Tibial artery (tissue), 4 donors: ENCODE measurements around the gene ATPAF2.

Experiments used
- DNase-seq, 2 donors: peaks; one replicate each; pipeline ENCODE4 v3.0.0-alpha.2; 2019
- H3K27ac ChIP-seq, 2 donors: fragments of 200-600 bp; sonication (generic) in 1 of 2; 1 replicate in 1 of 2; 2 replicates in 1 of 2; pipeline ENCODE4 v1.5.1; 2018 to 2019; ENCODE audit warnings: mild to moderate bottlenecking in 1 of 2
- H3K27me3 ChIP-seq, 2 donors: fragments of 200-600 bp; sonication (generic) in 1 of 2; one replicate each; pipeline versions ENCODE4 v1.5.1 to v1.6.0; 2016 to 2019
- H3K36me3 ChIP-seq, 3 donors: fragments of 200-600 bp; sonication (generic) in 2 of 3; one replicate each; pipeline ENCODE4 v1.5.1; 2016 to 2019; ENCODE audit warnings: mild to moderate bottlenecking in 2 of 3
- H3K4me1 ChIP-seq, 4 donors: fragments of 200-600 bp; sonication (generic) in 2 of 4; 1 replicate in 3 of 4; 2 replicates in 1 of 4; pipeline ENCODE4 v1.5.1; 2016 to 2019
- H3K4me3 ChIP-seq, 2 donors: fragments of 200-600 bp; sonication (generic) in 1 of 2; 1 replicate in 1 of 2; 2 replicates in 1 of 2; pipeline ENCODE4 v1.5.1; 2018 to 2019; ENCODE audit warnings: mild to moderate bottlenecking in 2 of 2
- H3K9me3 ChIP-seq, 3 donors: fragments of 200-600 bp; sonication (generic) in 1 of 3; one replicate each; pipeline ENCODE4 v1.5.1; 2016 to 2019
- CTCF ChIP-seq, 2 experiments: fragments of 200-600 bp in 1 of 2; fragments of 450-650 bp in 1 of 2; IDR thresholded peaks; one replicate each; pipeline ENCODE4 v1.5.1; 2017 to 2019; ENCODE audit warnings: antibody characterized with exemption in 2 of 2, mild to moderate bottlenecking in 1 of 2, moderate library complexity in 1 of 2
- intact Hi-C: fragments of 100-400 bp; cut with DNase I; formaldehyde crosslinking; loops from one replicate; pipeline ENCODE4 v1.15.0; 2023; ENCODE audit warnings: low total_unique reads

The ATPAF2 gene

DNA sequence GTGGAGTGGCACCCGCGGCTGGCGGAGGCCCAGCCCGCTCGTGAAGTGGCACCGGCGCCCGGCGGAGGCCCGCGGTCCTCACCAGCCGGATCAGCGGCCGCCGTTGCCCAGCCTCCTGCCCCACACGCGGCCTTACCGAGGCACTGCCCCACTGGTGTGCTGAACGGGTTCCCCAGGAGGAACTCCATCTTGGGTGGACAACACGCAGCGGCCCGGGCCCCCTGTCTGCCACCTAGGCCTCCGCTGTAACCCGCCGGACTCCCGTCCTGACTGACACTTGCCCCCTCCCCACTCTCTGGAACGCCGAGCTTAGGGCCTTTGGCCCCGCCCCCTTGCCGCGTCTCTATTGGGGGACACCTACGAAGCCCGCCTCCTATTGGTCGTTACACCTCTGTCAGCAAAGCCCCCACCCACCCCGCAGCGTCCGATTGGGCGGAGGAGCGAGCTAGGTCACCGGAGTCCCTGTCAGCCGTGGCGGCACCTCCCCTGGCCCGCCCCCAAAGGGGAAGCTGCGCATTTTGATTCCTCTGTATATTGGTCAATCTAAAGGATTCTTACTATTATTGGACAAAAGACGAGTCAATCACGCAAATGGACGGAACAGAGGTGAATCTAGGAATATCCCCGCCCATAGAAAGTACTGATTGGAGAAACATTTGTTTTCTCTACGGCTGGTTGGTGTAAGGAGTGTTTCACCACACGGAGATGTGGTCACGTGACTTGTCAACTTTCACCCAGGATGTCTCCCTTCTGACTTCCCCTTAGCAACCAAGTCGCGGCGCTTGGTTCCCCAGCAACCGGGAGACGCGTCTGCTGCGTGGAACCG is 66.6 kb downstream of the ATPAF2 start, which contains the start of the genes DRC3 and TOM1L2:
Gene DRC3, plus strand, starts transcription at position 737 of the 826 bp plus-strand sequence. CDS start 4,737 bp downstream, outside the sequence.
Gene TOM1L2, minus strand, starts transcription at position 275 of the 826 bp plus-strand sequence. Its CDS starts 87 bp downstream, at position 188.
- Histone ChIP-seq H3K9me3 (no peaks in the 10 kb centered on the region), H3K27ac (peak within 1 kb of the TSS; percentile 83 to 88), H3K27me3 (no peaks in the 10 kb centered on the region), H3K4me3 (peak within 1 kb of the TSS; percentile 78 to 83), H3K4me1 (peaks cover 0 to 35% (median 25%) of the 10 kb centered on the region in 4 donors), H3K36me3 (peaks cover 0 to 4% (median 0%) of the 10 kb centered on the region in 3 donors)
- peak; percentile 7 to 33 for TF ChIP-seq CTCF (IDR thresholded peaks at IDR 0.05)
- DNase-seq: peak; percentile 100
- intact Hi-C loops: no loop called here

DNA sequence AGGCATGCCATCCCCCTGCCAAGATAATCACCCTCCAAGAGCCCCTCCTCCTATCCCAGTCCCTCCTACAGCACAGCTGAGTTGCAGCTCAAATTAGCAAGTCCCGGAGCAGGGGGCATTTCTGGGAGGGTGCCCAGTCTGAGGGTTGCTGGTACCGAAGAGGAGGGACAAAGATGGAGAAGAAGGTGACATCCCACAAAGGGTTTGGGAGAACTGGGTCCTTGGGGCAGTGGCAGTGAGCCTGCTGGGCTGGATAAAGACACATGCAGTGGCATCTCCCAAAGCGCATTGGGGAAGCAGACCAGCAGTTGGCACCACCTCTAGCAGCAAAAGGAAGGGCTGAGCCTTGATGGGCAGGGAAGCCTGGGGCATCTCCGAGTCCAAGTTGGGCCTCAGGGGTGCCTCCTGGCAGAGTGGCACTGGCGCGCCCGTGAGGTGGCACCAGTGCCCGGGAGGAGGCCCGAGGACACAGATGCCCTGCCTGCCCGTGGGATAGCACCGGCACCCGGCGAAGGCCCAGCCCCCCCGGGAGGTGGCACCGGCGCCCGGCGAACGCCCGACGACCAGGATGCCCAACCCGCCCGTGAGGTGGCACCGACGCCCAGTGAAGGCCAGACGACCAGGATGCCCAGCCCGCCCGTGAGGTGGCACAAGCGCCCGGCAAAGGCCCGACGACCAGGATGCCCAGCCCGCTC is 67.4 kb downstream of the ATPAF2 start:
- no peaks in the 10 kb centered on the region for H3K36me3 ChIP-seq
- H3K4me1 ChIP-seq: peaks cover 0 to 35% (median 25%) of the 10 kb centered on the region in 4 donors
- no peaks in the 10 kb centered on the region for H3K27me3 ChIP-seq
- H3K9me3 ChIP-seq: no peaks in the 10 kb centered on the region
- TF ChIP-seq CTCF (IDR thresholded peaks at IDR 0.05): no peak
- DNase-seq: peak; percentile 25 to 77
- intact Hi-C loops: no loop called here
- peak overlapping the region; percentile 78 to 83 for H3K4me3 ChIP-seq
- peak overlapping the region; percentile 83 to 88 for H3K27ac ChIP-seq

DNA sequence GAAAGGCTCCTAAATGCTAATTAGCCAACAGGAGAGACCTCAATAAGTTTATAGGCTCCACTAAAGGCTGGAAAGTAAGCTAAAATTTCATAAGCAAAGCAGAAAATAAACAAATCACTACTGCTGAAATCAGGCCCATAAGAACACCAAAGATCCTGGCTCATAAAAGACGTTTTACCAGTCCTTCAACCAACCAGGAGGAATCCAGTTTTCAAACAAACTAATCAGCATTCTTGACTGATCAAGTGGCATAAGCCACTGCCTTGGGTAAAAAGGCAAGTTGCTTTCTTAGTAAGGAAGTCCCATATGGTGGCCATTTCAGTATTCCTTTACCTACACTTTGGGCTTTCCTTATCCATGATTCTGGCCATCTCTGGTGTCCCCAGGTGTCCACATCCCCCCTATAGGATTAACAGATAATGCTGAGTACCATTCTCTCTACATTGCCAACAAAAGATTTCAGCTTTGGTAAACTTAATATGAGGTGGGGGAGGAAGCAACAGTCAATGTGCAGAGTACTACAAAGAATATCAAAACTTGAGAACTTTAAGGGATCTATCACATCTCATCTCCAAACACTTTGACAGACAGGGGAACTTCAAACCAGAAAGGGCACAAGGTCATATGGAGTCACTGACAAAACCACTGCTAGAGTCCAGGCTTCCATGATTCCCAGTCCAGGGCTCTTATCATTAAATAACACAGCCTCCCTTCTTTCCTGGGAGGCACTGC is 68.1 kb downstream of the ATPAF2 start:
- Histone ChIP-seq H3K4me1 (peaks cover 0 to 35% (median 25%) of the 10 kb centered on the region in 4 donors), H3K4me3 (peak overlapping the region; percentile 78 to 83), H3K36me3 (no peaks in the 10 kb centered on the region), H3K27me3 (no peaks in the 10 kb centered on the region), H3K9me3 (no peaks in the 10 kb centered on the region), H3K27ac (peak overlapping the region; percentile 83 to 88)
- no peak for DNase-seq
- no peak for TF ChIP-seq CTCF (IDR thresholded peaks at IDR 0.05)
- intact Hi-C loops: no loop called here
